Activated T-cell treated with anti-CD3 and anti-CD28 coated beads, Interleukin-2, amount 50 U/mL, for 72 hours (primary cell): ENCODE data around the gene ANTXR1. TPM values are rescaled to one million over a fixed set of nuclear protein-coding genes. Genes with fewer than 3 reads are reported as not detected.

Experiments used
- ATAC-seq, 2 donors: fragments of 150-1000 bp; cut with Tn5 transposase; replicated peaks in 1 of 2; 2 replicates each; pipeline ENCODE4 v1.10.0; 2021; ENCODE audit warnings: moderate library complexity in 2 of 2, mild to moderate bottlenecking in 1 of 2
- DNase-seq, 2 donors: peaks; one replicate each; pipeline ENCODE4 v3.0.0; 2021 to 2022; ENCODE audit warnings: mixed read lengths in 1 of 2
- H3K27ac Mint-ChIP-seq: one replicate; pipeline ENCODE4 v1.8.0; 2022; ENCODE audit warnings: mild to moderate bottlenecking, moderate library complexity, mixed read lengths
- H3K27me3 Mint-ChIP-seq: one replicate; pipeline ENCODE4 v1.8.0; 2022; ENCODE audit warnings: low read depth, mixed read lengths
- H3K36me3 Mint-ChIP-seq, 2 donors: one replicate each; pipeline ENCODE4 v1.8.0; 2022; ENCODE audit warnings: mixed read lengths in 2 of 2, mild to moderate bottlenecking in 1 of 2; ENCODE audit not compliant: insufficient read depth in 2 of 2
- H3K4me1 Mint-ChIP-seq: one replicate; pipeline ENCODE4 v1.8.0; 2022; ENCODE audit warnings: low read depth, mixed read lengths
- H3K4me3 Mint-ChIP-seq, 2 donors: one replicate each; pipeline ENCODE4 v1.8.0; 2022; ENCODE audit warnings: mild to moderate bottlenecking in 2 of 2, mixed read lengths in 2 of 2, moderate library complexity in 2 of 2
- H3K9me3 Mint-ChIP-seq, 2 donors: one replicate each; pipeline ENCODE4 v1.8.0; 2022; ENCODE audit warnings: mixed read lengths in 2 of 2
- total RNA-seq, 2 donors: library from RNA; stranded (reverse); gene quantifications; one replicate each; pipeline ENCODE4 v1.2.3, GENCODE V29; 2022

Gene ANTXR1
- total RNA-seq, 2 donors from 2014 or later, result not detected

GRCh38 chr2:68987021-68987503 lies 25.9 kb upstream of the ANTXR1 start:
- peaks cover 12% of the 10 kb centered on the region for H3K27me3 Mint-ChIP-seq
- no peak overlapping the region for H3K27ac Mint-ChIP-seq
- ATAC-seq (no peak), DNase-seq (no peak)
- H3K4me3 Mint-ChIP-seq, result no peak overlapping the region
- no peaks in the 10 kb centered on the region for H3K9me3 Mint-ChIP-seq
- no peaks in the 10 kb centered on the region for H3K36me3 Mint-ChIP-seq
- H3K4me1 Mint-ChIP-seq, result no peaks in the 10 kb centered on the region

- H3K27me3 Mint-ChIP-seq, result peaks cover 12% of the 10 kb centered on the region
- no peak for ATAC-seq
- H3K9me3 Mint-ChIP-seq, result no peaks in the 10 kb centered on the region
- no peak overlapping the region for H3K27ac Mint-ChIP-seq
- H3K36me3 Mint-ChIP-seq, result no peaks in the 10 kb centered on the region
- DNase-seq, result no peak
- H3K4me1 Mint-ChIP-seq, result no peaks in the 10 kb centered on the region
- no peak overlapping the region for H3K4me3 Mint-ChIP-seq
Observed at GRCh38 chr2:68989035-68989434, 23.9 kb upstream of the ANTXR1 start.

- DNase-seq (no peak), ATAC-seq (no peak)
- Mint-ChIP-seq H3K9me3 (no peaks in the 10 kb centered on the region), H3K4me1 (no peaks in the 10 kb centered on the region), H3K27ac (no peak overlapping the region), H3K36me3 (no peaks in the 10 kb centered on the region), H3K27me3 (peaks cover 12% of the 10 kb centered on the region), H3K4me3 (no peak overlapping the region)
Observed at GRCh38 chr2:68992341-68992740, 20.6 kb upstream of the ANTXR1 start.

GRCh38 chr2:68992933-68993332 lies 20.0 kb upstream of the ANTXR1 start:
- ATAC-seq (no peak), DNase-seq (no peak)
- no peaks in the 10 kb centered on the region for H3K9me3 Mint-ChIP-seq
- H3K27me3 Mint-ChIP-seq, result peaks cover 12% of the 10 kb centered on the region
- H3K4me3 Mint-ChIP-seq, result no peak overlapping the region
- H3K4me1 Mint-ChIP-seq, result no peaks in the 10 kb centered on the region
- no peak overlapping the region for H3K27ac Mint-ChIP-seq
- no peaks in the 10 kb centered on the region for H3K36me3 Mint-ChIP-seq

GRCh38 chr2:68993660-68994059 lies 19.3 kb upstream of the ANTXR1 start:
- Mint-ChIP-seq H3K27ac (no peak overlapping the region), H3K4me1 (no peaks in the 10 kb centered on the region), H3K4me3 (no peak overlapping the region), H3K27me3 (peaks cover 12% of the 10 kb centered on the region), H3K36me3 (no peaks in the 10 kb centered on the region), H3K9me3 (no peaks in the 10 kb centered on the region)
- ATAC-seq, result no peak
- DNase-seq, result no peak

- DNase-seq (no peak), ATAC-seq (no peak)
- no peak overlapping the region for H3K27ac Mint-ChIP-seq
- H3K4me3 Mint-ChIP-seq, result no peak overlapping the region
- no peaks in the 10 kb centered on the region for H3K36me3 Mint-ChIP-seq
- H3K4me1 Mint-ChIP-seq, result no peaks in the 10 kb centered on the region
- peaks cover 17% of the 10 kb centered on the region for H3K27me3 Mint-ChIP-seq
- H3K9me3 Mint-ChIP-seq, result no peaks in the 10 kb centered on the region
Observed at GRCh38 chr2:68994864-68995263, 18.1 kb upstream of the ANTXR1 start.

- H3K27ac Mint-ChIP-seq, result no peak overlapping the region
- ATAC-seq (no peak), DNase-seq (no peak)
- H3K36me3 Mint-ChIP-seq, result no peaks in the 10 kb centered on the region
- H3K27me3 Mint-ChIP-seq, result peaks cover 14% of the 10 kb centered on the region
- H3K4me1 Mint-ChIP-seq, result no peaks in the 10 kb centered on the region
- no peak overlapping the region for H3K4me3 Mint-ChIP-seq
- no peaks in the 10 kb centered on the region for H3K9me3 Mint-ChIP-seq
Observed at GRCh38 chr2:68995916-68996315, 17.1 kb upstream of the ANTXR1 start.

GRCh38 chr2:68997401-68997800 lies 15.6 kb upstream of the ANTXR1 start:
- no peak overlapping the region for H3K4me3 Mint-ChIP-seq
- DNase-seq (no peak), ATAC-seq (no peak)
- H3K9me3 Mint-ChIP-seq, result peaks cover 4 to 8% of the 10 kb centered on the region in 2 donors
- H3K27me3 Mint-ChIP-seq, result peaks cover 25% of the 10 kb centered on the region
- H3K36me3 Mint-ChIP-seq, result peaks cover 2 to 3% of the 10 kb centered on the region in 2 donors
- no peaks in the 10 kb centered on the region for H3K4me1 Mint-ChIP-seq
- H3K27ac Mint-ChIP-seq, result no peak overlapping the region

- peaks cover 4 to 14% of the 10 kb centered on the region in 2 donors for H3K9me3 Mint-ChIP-seq
- no peak for DNase-seq
- peaks cover 48% of the 10 kb centered on the region for H3K27me3 Mint-ChIP-seq
- no peaks in the 10 kb centered on the region for H3K4me1 Mint-ChIP-seq
- no peak overlapping the region for H3K4me3 Mint-ChIP-seq
- no peak for ATAC-seq
- H3K36me3 Mint-ChIP-seq, result peaks cover 2 to 8% of the 10 kb centered on the region in 2 donors
- H3K27ac Mint-ChIP-seq, result no peak overlapping the region
Observed at GRCh38 chr2:69001879-69002278, 11.1 kb upstream of the ANTXR1 start.

- H3K27me3 Mint-ChIP-seq, result peaks cover 63% of the 10 kb centered on the region
- DNase-seq (no peak), ATAC-seq (no peak)
- H3K4me3 Mint-ChIP-seq, result no peak overlapping the region
- no peaks in the 10 kb centered on the region for H3K4me1 Mint-ChIP-seq
- H3K36me3 Mint-ChIP-seq, result peaks cover 2 to 8% of the 10 kb centered on the region in 2 donors
- H3K9me3 Mint-ChIP-seq, result peaks cover 4 to 14% of the 10 kb centered on the region in 2 donors
- no peak overlapping the region for H3K27ac Mint-ChIP-seq
Observed at GRCh38 chr2:69003731-69004130, 9.2 kb upstream of the ANTXR1 start.

- no peak overlapping the region for H3K27ac Mint-ChIP-seq
- H3K36me3 Mint-ChIP-seq, result peaks cover 0 to 8% of the 10 kb centered on the region in 2 donors
- peaks cover 71% of the 10 kb centered on the region for H3K27me3 Mint-ChIP-seq
- no peak for DNase-seq
- H3K4me1 Mint-ChIP-seq, result no peaks in the 10 kb centered on the region
- H3K4me3 Mint-ChIP-seq, result no peak overlapping the region
- ATAC-seq, result no peak
- peaks cover 0 to 8% of the 10 kb centered on the region in 2 donors for H3K9me3 Mint-ChIP-seq
Observed at GRCh38 chr2:69007169-69007568, 5.8 kb upstream of the ANTXR1 start.

GRCh38 chr2:69007603-69008002 lies 5.4 kb upstream of the ANTXR1 start:
- Mint-ChIP-seq H3K36me3 (peaks cover 0 to 3% of the 10 kb centered on the region in 2 donors), H3K4me1 (peaks cover 3% of the 10 kb centered on the region), H3K4me3 (no peak overlapping the region), H3K27me3 (peaks cover 71% of the 10 kb centered on the region), H3K27ac (no peak overlapping the region), H3K9me3 (peaks cover 0 to 3% of the 10 kb centered on the region in 2 donors)
- no peak for DNase-seq
- no peak for ATAC-seq

GRCh38 chr2:69010437-69011194 lies 2.4 kb upstream of the ANTXR1 start:
- H3K4me1 Mint-ChIP-seq, result peaks cover 16% of the 10 kb centered on the region
- no peak for ATAC-seq
- no peaks in the 10 kb centered on the region for H3K36me3 Mint-ChIP-seq
- H3K4me3 Mint-ChIP-seq, result no peak overlapping the region
- DNase-seq, result no peak
- no peak overlapping the region for H3K27ac Mint-ChIP-seq
- no peaks in the 10 kb centered on the region for H3K9me3 Mint-ChIP-seq
- peaks cover 85% of the 10 kb centered on the region for H3K27me3 Mint-ChIP-seq
